Stimulated activated CD8-positive, alpha-beta memory T cell treated with anti-CD3 and anti-CD28 coated beads, Interleukin-12 subunit alpha, Interleukin-12 subunit beta, amount 100 ng/mL, for 4 hours (primary cell): ENCODE results near the gene TTI1.

Source experiments
- DNase-seq: peaks from one replicate; pipeline ENCODE4 v3.0.0-alpha.2; 2020; ENCODE audit warnings: low read depth

The TTI1 gene

DNA sequence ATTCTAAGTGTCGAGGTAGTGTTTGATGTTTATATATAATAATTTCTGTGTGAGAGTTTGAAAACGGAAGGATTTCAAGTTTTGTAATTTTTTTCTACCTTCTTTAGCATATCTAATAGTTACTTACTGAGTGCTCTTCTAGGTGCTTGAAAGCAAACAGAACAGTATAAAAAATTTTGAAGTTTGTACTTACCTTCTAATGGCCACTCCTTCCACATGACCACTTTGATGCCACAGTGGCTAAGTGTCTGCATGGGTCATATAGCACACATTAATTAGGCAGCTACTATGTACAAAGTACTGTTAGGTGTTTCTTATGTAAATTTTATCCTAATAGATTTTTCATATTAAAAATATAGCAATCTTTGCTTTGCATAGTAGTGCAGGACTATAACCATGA lies 21.4 kb upstream of the TTI1 start:
- DNase-seq, result no peak

DNA sequence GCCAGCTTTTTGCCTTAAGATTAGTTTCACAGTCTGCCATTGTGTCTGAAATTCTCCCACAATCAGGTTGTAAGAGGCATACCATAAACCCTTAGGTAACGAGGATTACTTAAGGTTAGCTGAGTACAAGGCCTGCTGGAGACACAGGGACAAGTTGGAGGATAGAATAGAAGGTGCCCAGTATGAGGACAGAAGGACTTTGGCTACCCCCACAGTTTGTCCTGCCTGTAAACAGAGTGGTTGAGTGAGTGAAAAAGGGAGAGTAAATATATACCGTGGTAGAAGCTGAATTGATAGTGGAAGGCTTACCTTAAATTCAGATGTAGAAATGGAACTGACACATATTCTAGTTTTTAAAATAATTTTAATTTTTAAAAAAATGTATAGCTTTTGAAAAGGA lies 19.6 kb upstream of the TTI1 start:
- DNase-seq, result no peak

DNA sequence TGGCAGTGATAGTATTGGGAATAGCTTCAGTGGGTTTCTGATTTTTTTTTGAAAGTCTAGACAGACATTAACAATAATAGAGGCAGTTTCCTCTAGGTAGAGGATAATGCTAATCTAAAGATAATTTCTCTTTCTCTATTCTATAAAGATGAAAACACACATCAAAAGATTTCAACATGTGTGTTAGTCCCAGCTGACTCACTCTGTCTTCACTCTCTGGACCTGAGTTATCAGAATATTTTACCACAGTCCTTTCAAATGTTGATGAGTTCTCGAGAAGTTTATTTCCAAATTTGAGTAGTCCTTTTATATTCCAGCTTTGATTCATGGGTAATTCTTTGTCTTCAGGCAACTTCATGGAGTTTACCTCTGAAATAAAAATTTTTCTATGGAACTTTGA lies 17.4 kb upstream of the TTI1 start:
- no peak for DNase-seq

DNA sequence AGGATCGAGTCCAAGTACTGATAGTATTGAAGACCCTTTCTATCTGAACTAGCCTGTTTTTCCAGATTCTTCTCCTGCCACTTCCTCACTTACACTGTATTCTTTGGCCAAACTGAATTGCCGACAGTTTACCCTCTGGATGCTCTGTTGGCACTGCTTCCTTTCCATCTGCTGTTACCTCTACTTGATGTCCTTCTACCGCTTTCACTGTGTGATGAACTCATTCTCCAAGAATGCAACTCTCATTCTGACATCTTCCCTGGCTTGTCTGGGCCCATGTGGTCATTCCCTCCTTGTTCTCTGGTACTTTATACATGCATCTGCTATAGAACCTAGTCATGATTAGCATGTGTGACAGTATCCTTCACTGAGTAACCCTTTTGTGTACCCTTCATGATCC lies 16.5 kb upstream of the TTI1 start:
- DNase-seq, result no peak

DNA sequence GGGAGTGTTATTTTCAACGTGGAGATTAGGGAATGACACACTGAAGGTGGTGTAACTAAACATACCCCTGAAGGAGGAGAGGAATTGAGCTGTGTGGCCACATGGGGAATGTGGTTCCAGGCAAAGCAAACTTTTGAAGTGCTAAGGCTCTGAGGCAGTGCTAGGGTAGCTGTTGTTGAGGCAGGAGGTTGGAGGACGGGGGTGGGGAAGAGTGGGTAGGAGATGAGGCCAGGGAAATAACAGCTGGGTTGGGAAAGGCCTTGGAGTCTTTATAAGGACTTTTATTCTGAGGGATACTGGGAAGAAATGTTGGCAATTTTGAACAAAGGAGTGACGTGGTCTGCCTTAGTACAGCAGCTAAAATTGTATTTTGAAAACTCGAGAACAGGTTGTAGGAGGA lies 13.3 kb upstream of the TTI1 start:
- no peak for DNase-seq

DNA sequence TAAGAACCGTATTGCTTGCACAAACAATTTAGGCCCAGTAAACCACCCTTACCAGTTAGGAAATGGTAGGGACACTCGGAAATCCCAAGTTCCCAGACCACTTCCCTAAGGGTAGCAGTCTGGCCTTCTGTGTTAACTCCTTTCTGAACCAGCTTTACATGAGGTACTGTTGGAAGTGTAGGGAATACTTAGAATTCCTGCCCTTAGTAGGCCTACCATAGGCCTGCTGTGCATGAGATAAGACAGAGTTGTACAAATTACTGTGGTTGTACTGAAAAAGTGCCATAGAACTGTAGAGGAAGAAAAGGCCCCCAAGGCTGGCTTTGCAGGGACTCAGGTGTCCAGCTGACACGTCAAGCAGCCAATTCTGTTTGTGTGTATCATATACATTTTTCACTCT lies 11.4 kb upstream of the TTI1 start:
- no peak for DNase-seq

DNA sequence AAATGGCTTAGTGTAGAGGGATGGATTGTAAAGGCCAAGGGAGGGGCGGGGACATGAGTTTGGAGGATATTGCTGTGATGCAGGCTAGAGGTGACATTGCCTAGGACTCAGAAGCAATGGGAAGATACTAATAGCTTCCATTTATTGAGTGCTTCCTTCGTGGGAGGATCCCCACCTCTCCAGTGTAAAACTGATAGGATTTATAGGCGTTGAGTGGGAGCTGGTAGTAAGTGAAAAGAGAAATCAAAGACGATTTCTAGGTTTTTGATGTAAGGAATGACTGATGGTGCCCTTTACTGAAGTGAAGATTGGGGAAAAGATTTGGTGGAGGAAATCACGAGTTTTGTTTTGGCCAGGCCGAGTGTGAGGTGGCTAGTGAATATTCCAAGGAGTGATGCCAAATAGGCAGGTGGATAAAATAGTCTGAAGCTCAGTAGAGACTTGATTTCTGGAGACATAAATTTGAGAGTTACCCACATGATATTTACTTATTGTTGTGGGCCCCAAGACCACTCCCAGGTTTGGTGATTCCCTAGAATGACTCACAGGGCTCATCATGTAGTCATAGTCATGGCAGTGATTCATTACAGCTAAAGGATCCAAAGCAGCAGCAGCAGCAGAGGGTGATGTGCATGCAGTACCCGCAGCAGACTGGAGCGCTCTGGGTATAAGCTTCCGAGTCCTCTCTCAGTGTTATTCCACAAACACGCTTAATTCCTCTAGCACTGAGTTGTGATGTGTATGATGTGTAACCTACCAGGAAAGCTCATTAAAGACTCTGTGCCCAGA lies 10.4 kb upstream of the TTI1 start:
- no peak for DNase-seq

DNA sequence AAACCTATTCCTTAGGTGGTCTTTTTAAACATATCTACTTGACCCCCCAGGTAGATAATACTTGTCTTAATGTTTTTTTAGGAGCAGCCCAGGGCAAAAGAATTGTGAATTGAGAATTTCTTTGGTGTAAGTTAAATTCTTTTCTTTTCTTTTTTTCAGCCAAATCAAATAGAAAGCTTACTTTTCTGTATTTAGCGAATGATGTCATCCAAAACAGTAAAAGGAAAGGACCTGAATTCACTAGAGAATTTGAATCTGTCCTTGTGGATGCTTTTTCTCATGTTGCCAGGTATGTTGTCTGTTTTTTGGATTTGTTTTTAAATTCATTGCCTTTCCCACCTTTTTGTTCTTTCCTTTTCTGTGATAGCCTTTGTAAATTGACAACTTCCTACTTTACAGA lies 7.0 kb upstream of the TTI1 start:
- no peak for DNase-seq

DNA sequence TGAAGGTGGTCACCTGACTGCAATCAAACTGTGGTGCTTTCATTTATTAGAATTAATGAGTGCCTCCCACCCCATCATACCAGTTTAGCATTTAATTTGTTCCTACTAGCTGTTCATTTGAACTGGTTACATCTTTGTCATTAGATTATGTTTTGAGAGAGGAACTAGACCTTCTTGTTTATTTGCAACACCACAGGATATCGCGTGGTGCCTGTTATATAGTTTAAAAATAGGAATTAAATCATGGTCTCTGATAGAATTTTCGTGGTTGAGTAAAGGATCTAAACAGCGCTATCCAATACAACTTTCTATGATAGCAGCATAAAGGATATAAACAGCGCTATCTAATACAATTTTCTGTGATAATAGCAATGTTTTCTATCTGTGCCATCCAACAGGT lies 3.1 kb upstream of the TTI1 start:
- DNase-seq, result no peak

DNA sequence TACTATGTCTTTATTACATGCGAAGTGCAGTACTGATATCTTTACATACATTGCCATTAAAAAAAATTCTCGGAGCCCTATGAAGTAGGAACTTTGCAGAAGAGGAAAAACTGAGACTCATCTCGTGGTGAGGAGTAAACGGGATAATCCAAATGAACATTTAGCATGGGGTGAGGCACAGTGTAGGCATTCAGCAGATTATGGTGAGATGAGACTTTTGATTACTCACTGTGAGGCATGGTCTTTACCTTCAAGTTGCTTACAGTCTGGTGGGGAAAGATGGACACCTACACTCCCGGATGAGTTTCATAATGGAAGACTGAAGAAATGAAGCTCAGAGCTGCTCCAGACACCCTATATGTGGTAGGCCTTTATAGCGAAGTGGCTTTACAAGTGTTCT lies 1.7 kb upstream of the TTI1 start:
- no peak for DNase-seq

DNA sequence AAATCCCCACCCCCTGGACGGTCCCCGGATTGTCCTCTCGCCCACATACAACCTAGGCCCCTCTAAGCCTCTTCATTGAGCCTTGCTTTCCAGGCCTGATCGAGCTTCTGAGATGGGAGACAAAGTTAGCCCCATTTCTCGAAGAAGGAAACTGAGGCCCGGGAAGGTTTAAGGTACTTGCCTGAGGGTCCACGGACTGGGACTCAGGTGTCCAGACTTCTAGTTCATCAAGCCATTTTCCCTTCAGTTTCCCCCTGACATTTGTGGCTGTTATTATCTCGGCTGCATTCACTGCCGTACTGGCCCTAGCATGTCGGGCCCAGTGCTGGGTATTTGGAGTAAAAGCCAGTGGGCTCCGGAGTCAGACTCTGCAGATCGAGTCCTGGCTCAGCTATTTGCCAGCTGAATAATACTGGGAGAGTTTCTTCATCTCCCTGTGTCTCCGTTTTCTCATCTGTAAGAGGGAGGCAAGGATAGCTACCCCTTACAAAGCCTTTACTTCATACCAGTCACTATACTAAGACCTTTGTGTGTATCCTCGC lies 923 bp upstream of the TTI1 start:
- DNase-seq, result no peak

DNA sequence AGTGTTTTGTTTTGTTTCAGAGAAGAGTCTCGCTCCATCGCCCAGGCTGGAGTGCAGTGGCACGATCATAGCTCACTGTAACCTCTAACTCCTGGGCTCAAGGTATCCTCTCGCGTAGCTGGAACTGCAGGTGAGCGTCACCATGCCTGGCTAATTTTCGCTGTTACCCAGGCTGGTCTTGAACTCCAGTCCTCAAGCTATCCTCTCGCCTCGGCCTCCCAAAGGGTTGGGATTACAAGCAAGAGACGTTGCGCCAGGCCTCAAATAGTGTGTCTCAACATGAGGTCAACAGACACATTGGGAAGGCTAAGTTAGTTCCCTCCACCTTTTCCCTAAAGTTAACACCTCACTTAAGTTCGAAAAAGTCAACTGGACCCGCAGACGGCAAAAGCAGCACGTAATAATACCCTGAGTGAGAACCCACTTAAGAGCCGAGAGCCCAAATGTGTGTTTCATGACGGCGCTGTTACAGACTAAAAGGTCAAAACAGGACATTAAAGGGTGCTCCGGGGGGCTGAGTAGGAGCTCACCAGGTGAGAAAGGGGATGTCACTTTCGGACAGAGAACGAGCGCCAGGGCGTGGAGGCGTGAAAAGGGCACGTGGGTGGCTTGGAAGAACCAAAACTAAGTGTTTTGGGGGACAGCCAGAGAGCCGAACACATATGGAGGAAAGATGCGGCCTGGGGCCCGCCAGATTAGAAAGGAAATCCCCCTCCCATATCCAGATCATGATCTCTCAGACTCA lies 499 bp downstream of the TTI1 start:
- no peak for DNase-seq

DNA sequence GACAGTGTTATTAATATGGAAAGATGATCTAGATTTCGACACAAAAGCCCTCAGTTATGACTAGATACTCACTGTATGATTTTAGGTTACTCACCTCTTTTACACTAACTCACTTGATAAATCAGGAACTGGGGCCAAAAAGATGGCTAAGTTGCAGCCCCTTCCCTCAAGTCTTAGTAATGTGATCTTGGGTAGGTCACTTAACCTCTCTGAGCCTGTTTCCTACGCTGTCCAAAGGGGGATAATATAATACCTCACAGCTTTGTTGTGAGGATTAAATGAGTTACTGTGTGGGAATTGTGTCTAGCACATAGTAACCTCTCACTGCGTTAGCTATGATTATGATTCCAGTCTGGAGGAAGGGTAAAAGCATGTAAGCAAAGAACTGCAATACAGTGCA lies 1.3 kb downstream of the TTI1 start:
- DNase-seq, result no peak

DNA sequence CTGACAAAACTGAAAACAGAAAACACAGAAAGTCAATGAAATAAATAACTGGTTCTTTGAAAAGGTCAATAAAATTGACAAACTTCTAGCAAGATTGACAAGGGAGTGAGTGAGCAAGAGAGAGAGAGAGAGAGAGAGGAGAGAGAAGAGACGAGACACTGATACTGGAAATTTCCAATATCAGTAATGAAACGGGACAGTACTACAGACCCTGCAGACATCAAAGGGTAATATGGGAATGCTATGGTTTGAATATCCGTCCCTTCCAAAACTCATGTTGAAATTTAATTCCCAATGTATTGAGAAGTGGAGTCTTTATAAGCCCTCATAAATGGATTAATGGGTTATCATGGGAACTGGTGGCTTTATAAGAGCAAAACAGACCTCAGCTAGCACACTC lies 3.8 kb downstream of the TTI1 start:
- DNase-seq, result no peak

DNA sequence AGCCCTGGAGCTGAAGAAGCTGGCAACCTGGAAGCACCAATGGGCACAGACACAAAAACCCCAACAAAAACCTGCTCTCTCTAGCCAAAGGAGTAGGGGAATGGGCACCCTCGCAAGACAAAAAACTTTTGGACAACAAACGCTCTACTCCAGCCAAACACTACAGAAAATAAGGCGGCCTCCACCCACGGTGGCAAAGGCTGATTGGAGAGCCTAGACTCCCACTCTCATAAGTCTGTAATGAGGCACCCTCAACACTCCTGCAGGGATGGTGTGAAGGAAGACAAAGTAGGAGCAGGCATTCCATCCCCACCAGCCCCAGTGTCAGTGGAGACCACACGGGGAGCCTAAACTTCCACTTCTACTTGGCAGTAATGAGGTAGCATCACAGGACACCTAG lies 8.8 kb downstream of the TTI1 start:
- DNase-seq, result no peak

DNA sequence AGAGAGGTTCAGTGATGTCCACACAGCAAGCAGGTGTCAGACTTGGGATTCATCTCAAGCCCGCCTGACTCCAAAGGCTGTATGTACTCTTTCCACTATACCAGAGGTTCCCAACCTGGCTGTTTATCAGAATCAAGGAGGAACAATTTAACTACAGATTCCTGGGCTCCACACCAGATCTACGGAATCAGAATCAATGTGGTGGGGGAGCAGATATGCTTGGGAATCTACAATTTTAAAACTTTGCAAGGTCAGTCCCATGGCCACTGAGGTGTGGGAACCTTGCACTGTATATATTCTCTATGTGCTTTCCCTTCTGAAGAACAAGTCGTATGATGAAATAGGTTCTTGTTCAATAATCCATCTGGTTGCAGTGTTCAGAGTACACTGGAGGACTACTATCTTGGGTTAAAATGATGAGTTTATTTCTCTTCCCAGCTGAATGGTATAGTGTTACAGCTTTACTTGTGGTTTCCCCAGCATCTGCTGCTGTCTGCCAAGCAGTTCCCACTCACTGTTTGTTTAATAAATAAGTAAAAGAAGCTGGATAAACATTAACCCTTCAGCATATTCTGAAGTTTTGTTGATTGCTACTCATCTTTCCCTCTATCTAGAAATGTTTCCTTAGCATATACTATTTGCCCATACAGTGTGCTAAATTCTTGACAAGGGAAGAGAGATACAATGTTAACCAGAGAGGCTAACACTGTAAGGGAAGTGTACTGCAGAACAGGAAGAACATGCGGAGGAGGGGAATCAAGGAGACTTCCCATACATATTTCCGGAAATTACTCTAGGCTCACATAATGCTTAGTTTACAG lies 9.9 kb downstream of the TTI1 start:
- no peak for DNase-seq

DNA sequence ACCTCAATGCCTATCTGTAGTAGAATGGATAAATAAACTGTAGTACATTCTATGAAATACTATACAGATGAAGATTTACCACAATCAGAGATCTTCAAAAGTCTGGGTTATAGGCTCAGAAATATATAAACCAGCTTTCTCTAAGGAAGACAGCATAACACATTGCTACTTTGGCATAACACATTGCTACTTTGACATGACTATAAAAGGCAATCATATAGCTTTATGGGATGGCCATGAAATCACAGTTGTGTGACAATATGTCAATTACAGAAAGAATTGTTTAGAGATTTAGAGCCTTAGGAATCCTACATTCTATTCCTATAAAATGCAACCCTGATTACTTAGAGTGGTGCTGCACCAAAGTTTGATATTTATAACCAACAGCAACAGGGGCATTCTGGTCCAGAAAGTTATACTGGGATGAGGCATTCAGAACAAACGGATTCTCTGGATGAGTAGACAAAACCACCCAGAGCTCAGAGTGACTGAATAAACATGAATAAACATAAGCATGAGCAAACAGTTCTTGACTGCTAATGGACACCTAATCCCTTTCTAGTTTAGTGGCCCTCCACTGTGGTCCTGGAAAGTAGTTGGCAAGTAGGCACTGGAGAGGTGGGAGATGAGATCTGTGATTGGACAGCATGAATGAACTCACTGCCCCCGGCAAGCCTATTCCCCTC lies 12.0 kb downstream of the TTI1 start:
- no peak for DNase-seq

DNA sequence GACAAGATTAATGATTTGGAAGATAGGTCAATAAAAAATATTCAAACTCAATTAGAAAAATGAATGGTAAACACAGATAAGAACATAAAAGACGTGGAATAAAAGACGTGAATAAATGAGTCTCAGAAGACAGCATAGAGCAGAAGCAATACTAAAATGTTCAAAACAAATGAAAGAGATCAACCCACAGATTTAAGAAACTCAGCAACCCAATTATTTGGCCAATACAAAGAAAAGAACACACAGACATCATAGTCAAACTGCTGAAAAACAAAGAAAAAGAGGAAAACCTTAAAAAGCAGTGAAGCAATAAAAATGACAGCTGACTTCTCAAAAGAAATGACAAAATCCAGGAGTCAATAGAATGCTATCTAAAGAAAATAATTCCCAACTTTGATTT lies 14.9 kb downstream of the TTI1 start:
- DNase-seq, result no peak

DNA sequence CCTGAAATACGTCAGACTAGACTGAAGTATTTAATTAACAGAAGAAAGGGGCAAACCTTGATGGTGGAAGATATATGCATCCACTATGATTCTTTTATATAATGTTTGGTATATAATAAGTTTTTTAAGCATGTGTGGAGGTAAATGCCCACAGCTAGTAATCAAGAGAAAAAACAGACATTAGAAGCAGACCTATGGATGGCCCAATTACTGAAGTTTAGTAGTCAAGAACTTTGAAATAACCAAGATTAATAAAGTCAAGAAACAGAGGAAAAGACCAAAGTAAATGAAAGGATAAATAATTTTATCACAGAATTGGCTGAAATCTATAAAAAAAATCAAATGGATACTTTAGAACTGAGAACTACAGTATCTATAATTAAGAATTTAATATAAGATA lies 15.3 kb downstream of the TTI1 start:
- DNase-seq, result no peak

DNA sequence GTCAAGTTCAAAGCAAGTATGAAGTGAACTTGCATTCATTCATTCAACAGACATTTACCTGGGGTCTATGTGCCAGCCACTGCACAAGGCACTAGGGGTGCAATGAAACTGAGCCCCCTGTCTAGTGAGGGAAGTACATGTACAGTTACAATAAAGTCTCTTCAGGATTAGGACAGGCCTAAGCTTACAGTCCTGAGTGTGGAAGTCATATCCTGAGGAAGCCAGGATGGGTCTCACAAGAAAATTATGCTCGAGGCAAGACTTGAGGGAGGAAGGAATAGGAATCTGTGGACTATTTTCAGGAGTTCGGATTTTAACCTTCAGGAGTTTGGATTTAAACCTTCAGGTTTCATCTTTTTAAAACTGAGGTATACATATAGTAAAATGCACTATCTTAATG lies 19.4 kb downstream of the TTI1 start:
- DNase-seq, result no peak

DNA sequence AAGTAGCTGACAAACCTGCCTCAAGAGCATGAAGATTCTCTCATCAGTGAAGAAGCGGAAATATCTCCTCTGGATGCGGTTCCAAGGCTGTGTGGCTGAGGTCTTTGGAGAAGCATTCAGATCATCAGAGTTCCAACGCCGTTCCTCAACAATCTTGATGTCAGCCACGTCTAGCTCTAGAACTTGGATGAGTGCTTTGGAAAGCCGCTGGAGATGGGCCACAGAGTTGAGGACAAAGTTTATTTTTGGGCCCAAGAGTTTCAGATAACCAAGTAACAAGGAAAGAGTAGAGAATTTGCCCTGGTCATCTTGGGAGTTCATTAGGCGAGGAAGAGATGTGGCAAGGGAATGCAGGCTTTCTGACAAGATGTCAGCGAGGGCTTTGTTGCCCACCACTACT lies 20.9 kb downstream of the TTI1 start:
- no peak for DNase-seq

DNA sequence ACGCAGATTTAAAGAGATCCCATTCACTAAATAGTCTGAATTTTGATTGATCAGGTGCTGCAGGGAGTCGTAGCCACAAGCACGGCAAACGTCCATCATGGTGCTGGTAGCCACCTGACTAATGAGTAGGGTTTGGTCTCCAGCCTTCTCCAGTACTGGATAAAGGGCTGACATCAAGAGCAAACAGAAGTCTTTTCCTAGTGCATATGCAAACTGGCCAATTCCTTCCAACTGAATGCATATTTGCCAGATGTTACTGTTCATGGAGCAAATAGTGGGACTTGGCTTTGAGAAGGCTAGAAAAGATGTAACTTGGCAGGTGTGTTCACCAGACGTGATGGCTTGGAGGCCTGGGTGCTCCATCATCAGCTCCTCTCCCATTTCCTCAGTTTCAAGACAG lies 21.6 kb downstream of the TTI1 start:
- no peak for DNase-seq
